GM21786 (cell line): Measurements from ENCODE around the gene TOPAZ1.

ENCODE experiments used
- ATAC-seq: cut with Tn5 transposase; IDR thresholded peaks from one replicate; pipeline ENCODE4 v1.9.1; 2021; ENCODE audit not compliant: unreplicated experiment

TOPAZ1 gene

DNA sequence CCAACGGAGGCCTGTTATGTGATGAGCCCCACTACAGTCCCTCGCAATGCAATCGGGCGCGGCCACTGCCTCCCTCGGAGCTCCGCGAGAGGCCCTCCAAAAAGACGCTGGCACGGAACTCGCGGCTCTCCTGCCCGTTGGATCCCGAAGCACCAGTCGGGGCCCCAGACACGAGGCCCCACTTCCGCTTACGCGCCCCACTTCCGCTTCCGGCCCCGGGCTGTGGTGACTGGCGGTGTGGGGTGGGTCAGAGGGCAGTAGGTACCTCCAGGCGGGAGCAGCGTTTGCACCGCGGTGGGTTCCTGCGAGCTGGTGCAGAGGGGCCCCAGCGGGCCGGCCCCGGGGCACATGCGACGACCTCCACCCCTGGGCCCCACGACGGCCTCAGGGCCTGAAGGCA is at the start of gene TOPAZ1:
Gene TOPAZ1, plus strand, starts transcription at position 181 of the 400 bp plus-strand sequence. Its CDS starts 168 bp downstream, at position 349.
- no peak for ATAC-seq

DNA sequence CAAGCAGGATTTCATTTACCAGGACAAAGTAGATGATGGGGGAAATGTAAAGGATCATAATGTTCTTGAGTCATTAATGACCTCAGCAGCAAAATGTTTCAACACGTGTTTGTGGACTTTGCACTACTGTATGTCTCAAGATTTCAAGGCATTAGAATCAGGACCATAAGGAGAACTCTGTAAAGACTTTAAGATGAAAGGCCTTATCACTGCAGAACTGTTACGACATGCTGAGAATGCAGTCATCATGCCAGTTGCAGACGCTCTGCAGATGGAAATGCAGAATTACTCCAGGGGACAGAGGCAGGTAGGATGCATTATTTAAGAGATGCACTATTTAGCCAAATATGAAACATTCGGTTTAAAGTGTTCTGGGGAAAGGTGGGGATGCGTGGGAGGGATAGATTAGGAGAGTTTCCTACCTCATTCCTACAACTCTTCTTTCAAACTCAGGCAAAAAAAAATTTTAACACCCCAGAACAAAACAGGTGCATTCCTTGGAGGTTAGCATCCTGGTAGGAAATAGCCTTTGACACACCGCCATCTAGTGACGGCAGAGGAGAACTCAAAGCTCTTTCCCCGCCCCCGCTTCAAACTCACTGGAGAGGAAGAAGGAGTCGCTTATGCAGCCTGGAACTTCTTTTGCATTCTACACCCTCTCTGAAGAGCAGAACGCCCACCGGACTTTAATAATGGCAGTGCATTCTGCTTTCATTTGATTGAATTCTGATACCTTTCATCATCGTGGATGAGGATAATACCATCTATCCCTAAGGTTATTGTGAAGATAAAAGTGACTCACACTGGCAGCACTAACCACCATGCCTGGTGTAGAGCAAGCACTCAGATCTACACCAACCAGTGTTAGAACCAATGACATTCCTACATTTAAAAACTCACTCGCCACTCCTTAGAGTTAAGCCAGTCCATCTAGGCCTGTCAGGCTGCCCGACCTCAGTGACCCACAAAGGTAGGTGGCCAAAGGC is 43.1 kb upstream of the TOPAZ1 start:
- peak; percentile 60 for ATAC-seq

GRCh38 chr3:44206261-44206660 is 35.4 kb upstream of the TOPAZ1 start:
- ATAC-seq: no peak

GRCh38 chr3:44206862-44207652 is 34.6 kb upstream of the TOPAZ1 start:
- ATAC-seq: no peak

- ATAC-seq: no peak
Measured at GRCh38 chr3:44208086-44208485, 33.6 kb upstream of the TOPAZ1 start.

- no peak for ATAC-seq
Measured at GRCh38 chr3:44208568-44208967, 33.1 kb upstream of the TOPAZ1 start.

DNA sequence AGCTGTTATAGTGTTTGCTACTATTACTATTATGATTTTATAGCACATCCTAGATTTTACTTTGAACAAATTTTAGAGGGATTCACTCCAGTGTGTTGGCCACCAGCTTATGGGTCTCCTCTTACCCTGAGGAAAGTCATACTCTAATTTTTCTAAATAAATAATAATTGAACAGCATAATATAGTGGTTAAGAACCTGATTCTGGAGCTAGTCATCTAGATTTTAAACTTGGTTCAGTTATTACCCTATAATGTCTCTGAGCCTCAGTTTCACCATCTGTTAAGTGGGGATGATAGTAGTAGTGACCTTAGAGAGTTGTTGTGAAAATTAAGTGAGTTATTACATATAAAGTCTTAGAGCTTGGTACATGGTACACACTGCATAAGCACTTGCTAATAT is 30.7 kb upstream of the TOPAZ1 start:
- no peak for ATAC-seq

DNA sequence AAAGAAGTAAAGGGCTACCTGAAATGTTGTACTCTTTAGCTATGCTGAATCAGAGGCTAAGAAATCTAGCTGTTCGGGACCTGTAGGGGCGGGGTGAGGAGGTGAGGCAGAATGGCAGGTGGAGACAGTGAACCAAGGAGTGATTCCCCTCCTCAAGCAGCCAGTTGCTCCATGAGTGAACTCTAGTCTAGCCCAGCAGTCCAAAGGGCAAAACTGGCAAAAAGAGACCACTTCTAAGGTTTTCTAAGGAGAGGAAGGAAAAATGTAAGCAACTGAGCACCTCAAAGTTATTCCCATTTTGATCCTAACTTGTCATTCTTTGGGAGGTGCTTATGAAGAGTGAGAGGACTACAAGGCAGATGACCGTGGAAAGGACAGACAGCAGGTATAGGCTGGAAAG is 19.3 kb upstream of the TOPAZ1 start:
- ATAC-seq: no peak

DNA sequence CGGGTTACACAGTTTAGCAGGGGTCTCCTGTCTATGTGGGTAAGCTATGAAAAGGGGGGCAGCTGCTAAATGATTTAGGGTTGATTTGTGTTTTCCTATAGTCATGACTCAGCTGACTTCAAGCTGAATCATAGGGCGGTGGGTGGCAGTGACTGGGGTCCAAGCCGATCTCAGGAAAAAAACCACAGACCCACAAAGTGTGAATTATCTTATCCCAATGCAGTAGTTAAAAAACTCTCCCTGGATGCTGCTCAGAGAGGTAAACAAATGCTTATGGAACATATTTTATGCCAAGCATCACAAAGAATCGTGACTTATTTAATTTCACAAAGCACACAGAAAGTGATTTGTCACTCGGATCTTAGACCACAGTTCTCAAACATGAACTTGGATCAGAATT is 18.4 kb upstream of the TOPAZ1 start:
- no peak for ATAC-seq

GRCh38 chr3:44224131-44224530 is 17.6 kb upstream of the TOPAZ1 start:
- ATAC-seq: no peak

DNA sequence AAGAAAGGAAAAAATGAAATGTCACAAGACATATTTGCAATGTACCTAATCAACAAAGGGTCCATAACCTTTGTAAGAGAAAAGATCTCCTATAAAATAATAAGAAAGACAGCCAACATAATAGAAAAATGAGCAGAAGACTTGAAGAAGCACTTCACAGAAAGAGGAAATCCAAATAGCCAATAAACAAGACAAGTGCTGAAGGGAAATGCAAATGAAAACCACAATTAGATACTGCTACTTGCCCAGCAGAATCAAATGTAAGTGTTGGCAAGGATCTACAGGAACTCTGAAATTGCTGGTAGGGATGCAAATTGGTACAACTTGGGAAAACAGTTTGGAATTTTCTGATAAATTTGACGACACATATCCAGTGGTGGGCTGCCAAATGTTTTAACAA is 15.1 kb upstream of the TOPAZ1 start:
- ATAC-seq: no peak

DNA sequence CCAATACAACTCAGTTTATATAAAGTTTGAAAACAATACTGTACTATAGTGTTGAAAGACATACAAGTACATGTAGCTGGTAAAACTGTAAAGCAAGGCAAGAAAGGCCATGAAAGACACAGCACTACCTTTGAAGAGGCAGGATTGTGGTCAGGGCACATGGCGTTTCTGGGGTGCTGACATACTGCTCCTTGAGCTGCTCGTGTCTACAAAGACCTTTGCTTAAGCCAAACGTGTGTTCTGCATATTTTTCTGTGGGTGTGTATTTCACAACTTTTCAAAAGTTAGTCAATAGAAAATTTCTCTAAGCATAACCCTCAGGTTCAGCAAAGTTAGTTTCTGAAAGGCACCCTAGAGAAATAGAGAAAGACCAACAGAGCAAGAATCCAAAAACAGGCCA is 14.1 kb upstream of the TOPAZ1 start:
- ATAC-seq: no peak

DNA sequence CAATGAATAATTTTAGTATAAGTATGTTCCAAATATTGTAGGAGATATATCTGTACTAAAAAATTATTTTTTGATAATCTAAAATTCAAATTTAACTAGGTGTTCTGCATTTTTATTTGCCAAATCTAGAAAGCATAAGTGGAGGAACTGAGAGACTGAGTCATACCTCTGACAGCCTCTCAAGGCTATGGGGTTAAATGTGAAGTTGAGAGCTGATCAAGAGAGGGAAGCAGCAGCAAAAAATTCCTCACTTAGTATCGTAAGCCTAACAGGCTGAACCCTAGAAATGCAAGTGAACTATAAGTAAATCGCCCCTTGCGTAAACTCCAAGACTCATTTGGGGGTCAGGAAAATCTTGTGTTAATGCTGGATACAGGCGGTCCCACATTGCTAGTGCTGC is 12.8 kb upstream of the TOPAZ1 start:
- no peak for ATAC-seq

GRCh38 chr3:44232407-44232806 is 9.3 kb upstream of the TOPAZ1 start:
- no peak for ATAC-seq

DNA sequence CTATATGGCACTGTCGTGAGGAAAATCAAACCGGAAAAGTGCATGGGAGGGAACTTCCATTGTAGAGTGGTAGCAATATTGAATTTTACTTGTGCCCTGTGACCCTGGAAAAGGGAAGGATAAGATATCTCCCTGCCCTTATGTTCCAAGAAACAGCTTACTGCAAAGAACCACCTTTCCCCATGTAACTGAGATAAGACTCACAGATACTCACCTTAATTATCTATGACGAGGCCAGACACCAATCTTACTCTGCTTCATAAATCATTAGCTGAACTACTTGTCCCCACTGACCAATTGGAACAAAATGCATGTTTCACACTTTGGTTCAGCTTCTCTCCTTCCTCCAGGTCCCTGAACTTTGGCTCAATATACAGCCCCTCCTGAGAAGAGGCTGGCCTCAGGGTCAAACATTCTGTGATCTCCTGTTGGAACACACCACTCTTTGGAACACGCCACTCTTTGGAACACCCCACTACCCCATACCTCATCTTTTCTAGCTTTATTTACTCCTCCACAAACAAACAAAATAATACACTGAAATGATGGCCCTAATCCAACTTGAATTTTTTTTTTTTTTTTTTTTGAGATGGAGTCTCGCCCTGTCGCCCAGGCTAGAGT is 6.9 kb upstream of the TOPAZ1 start:
- no peak for ATAC-seq

- no peak for ATAC-seq
Measured at GRCh38 chr3:44235604-44236484, 5.8 kb upstream of the TOPAZ1 start.

GRCh38 chr3:44236485-44236908 is 5.2 kb upstream of the TOPAZ1 start:
- ATAC-seq: no peak

DNA sequence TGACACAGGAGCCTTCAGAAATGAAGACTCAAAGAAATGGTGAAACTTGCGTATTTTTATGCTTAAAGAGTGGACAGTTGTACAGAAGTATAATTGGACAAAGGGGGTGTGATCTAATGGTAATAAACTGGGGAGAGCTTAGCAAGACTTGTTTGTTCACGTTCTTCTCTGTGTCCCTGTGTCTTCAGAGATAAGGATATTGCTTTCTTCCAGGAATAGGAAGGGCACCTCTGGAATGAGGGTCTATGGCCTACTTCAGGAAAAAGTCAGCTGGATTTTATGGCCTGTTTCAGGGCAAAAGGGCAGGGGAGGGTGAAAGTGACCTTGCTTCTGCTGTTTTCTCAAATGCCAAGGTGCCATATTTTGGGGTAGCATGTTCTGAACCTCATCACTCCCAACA is 4.5 kb upstream of the TOPAZ1 start:
- no peak for ATAC-seq

GRCh38 chr3:44237665-44238064 is 4.0 kb upstream of the TOPAZ1 start:
- ATAC-seq: no peak

GRCh38 chr3:44238889-44239288 is 2.8 kb upstream of the TOPAZ1 start:
- no peak for ATAC-seq
